ENCODE data around the gene FXN.

Gene FXN

DNA sequence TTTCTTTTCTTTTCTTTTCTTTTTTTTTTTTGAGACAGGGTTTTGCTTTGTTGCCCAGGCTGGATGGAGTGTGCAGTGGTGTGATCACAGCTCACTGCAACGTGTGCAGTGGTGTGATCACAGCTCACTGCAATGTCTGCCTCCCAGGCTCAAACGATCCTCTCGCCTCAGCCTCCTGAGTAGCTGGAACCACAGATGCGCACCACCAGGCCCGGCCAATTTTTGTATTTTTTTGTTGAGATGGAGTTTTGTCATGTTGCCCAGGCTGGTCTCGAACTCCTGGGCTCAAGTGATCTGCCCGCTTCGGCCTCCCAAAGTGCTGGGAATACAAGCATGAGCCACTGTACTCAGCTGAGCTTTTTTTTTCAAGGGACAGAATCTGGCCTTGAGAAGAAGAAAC, 101.8 kb downstream of the FXN start:
- no peaks in the 10 kb centered on the region for H3K9me3 ChIP-seq (ENCODE audit: insufficient read depth, low read length, severe bottlenecking)
- H3K79me2 ChIP-seq (ENCODE audit: insufficient read depth, low read length), result no peaks in the 10 kb centered on the region
- no peak overlapping the region for H3K9ac ChIP-seq (ENCODE audit: low read depth, low read length)
- no peaks in the 10 kb centered on the region for H3K27me3 ChIP-seq (ENCODE audit: insufficient read depth, low read length, poor library complexity)
- no peak overlapping the region for H3K4me2 ChIP-seq (ENCODE audit: insufficient read depth, low read length)
- ATAC-seq (ENCODE audit: insufficient read depth, low read depth) (no peak), DNase-seq (no peak)
- no peak overlapping the region for H2AFZ ChIP-seq (ENCODE audit: low read depth, low read length)
- H3K27ac ChIP-seq (ENCODE audit: low read length), result no peak overlapping the region
- H4K20me1 ChIP-seq (ENCODE audit: insufficient read depth, low read length), result no peaks in the 10 kb centered on the region; the same call in 1 of the 2 replicates
- TF ChIP-seq, protein P1, sequence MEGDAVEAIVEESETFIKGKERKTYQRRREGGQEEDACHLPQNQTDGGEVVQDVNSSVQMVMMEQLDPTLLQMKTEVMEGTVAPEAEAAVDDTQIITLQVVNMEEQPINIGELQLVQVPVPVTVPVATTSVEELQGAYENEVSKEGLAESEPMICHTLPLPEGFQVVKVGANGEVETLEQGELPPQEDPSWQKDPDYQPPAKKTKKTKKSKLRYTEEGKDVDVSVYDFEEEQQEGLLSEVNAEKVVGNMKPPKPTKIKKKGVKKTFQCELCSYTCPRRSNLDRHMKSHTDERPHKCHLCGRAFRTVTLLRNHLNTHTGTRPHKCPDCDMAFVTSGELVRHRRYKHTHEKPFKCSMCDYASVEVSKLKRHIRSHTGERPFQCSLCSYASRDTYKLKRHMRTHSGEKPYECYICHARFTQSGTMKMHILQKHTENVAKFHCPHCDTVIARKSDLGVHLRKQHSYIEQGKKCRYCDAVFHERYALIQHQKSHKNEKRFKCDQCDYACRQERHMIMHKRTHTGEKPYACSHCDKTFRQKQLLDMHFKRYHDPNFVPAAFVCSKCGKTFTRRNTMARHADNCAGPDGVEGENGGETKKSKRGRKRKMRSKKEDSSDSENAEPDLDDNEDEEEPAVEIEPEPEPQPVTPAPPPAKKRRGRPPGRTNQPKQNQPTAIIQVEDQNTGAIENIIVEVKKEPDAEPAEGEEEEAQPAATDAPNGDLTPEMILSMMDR (IDR thresholded peaks at IDR 0.05; ENCODE audit: borderline replicate concordance, extremely low read depth, low read length, poor library complexity, severe bottlenecking), result no peak
- TF ChIP-seq EZH2 (IDR thresholded peaks at IDR 0.05; ENCODE audit: borderline replicate concordance, low read depth, low read length, severe bottlenecking), result no peak
- H3K4me1 ChIP-seq (ENCODE audit: insufficient read depth, low read length), result no peaks in the 10 kb centered on the region
- no peaks in the 10 kb centered on the region for H3K36me3 ChIP-seq (ENCODE audit: insufficient read depth, low read length)
- no peak overlapping the region for H3K4me3 ChIP-seq (ENCODE audit: low read depth in 1 of 2, low read length in 2 of 2)

DNA sequence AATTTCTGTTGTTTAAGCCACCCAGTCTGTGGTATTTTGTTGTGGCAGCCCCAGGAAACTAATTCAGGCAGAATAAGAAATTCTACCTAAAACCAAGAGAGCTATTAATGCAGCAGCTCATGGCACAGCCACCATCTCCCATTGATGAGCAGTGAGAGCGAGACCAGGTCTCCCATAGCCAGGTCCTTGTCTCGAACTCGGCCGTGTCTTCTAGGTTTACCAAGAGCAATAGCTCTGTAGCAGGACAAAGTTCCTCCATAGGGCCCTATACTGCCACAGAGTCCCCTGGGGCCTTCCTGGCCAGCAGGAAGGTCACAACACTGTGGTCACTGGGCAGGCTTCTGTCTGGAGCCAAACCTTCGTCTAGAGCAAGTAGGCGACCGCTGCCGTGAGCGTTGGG, 104.0 kb downstream of the FXN start:
- DNase-seq (no peak), ATAC-seq (ENCODE audit: insufficient read depth, low read depth) (no peak)
- Histone ChIP-seq H4K20me1 (ENCODE audit: insufficient read depth, low read length) (no peaks in the 10 kb centered on the region), H3K27me3 (ENCODE audit: insufficient read depth, low read length, poor library complexity) (no peaks in the 10 kb centered on the region), H3K4me3 (ENCODE audit: low read depth in 1 of 2, low read length in 2 of 2) (no peak overlapping the region), H3K9me3 (ENCODE audit: insufficient read depth, low read length, severe bottlenecking) (no peaks in the 10 kb centered on the region), H2AFZ (ENCODE audit: low read depth, low read length) (no peak overlapping the region), H3K36me3 (ENCODE audit: insufficient read depth, low read length) (no peaks in the 10 kb centered on the region), H3K4me2 (ENCODE audit: insufficient read depth, low read length) (no peak overlapping the region), H3K9ac (ENCODE audit: low read depth, low read length) (no peak overlapping the region), H3K79me2 (ENCODE audit: insufficient read depth, low read length) (no peaks in the 10 kb centered on the region), H3K27ac (ENCODE audit: low read length) (no peak overlapping the region), H3K4me1 (ENCODE audit: insufficient read depth, low read length) (no peaks in the 10 kb centered on the region)
- no peak for TF ChIP-seq EZH2 (IDR thresholded peaks at IDR 0.05; ENCODE audit: borderline replicate concordance, low read depth, low read length, severe bottlenecking)
- TF ChIP-seq, protein P1 (IDR thresholded peaks at IDR 0.05; ENCODE audit: borderline replicate concordance, extremely low read depth, low read length, poor library complexity, severe bottlenecking), result no peak

DNA sequence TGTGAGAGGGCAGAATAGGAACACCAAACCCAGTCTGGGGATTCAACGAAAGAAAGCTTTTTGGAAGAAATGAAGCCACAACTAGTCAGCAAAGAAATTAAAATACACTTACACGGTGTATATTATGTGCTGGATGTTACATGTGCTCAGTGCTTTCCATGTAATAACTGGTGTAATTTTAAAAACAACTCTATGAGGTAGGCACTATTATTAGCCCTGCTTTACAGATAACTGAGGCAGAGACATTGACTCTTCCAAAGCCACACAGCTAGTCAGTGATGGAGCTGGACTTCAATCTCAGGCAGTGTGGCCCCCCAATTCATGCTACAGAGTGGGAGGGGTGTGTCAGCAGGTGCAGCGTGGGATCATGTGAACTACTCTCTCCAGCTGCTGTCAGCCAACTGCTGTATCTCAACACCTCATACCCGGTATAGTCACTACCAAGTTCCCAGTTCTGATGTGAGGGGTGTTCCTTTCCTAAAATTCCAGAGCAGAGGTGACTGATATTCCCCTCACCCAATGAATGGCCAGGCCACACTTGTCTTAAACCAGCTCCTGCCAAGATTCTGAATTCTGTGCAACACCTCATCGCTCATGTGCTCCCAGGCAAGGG, 104.7 kb downstream of the FXN start:
- H3K9ac ChIP-seq (ENCODE audit: low read depth, low read length), result no peak overlapping the region
- H2AFZ ChIP-seq (ENCODE audit: low read depth, low read length), result no peak overlapping the region
- H3K4me3 ChIP-seq (ENCODE audit: low read depth in 1 of 2, low read length in 2 of 2), result no peak overlapping the region
- no peaks in the 10 kb centered on the region for H4K20me1 ChIP-seq (ENCODE audit: insufficient read depth, low read length)
- DNase-seq, result no peak
- no peaks in the 10 kb centered on the region for H3K79me2 ChIP-seq (ENCODE audit: insufficient read depth, low read length)
- H3K27me3 ChIP-seq (ENCODE audit: insufficient read depth, low read length, poor library complexity), result no peaks in the 10 kb centered on the region
- TF ChIP-seq, protein P1 (IDR thresholded peaks at IDR 0.05; ENCODE audit: borderline replicate concordance, extremely low read depth, low read length, poor library complexity, severe bottlenecking), result no peak
- TF ChIP-seq EZH2 (IDR thresholded peaks at IDR 0.05; ENCODE audit: borderline replicate concordance, low read depth, low read length, severe bottlenecking), result no peak
- H3K27ac ChIP-seq (ENCODE audit: low read length), result no peak overlapping the region
- H3K36me3 ChIP-seq (ENCODE audit: insufficient read depth, low read length), result no peaks in the 10 kb centered on the region
- H3K9me3 ChIP-seq (ENCODE audit: insufficient read depth, low read length, severe bottlenecking), result no peaks in the 10 kb centered on the region
- H3K4me2 ChIP-seq (ENCODE audit: insufficient read depth, low read length), result no peak overlapping the region
- H3K4me1 ChIP-seq (ENCODE audit: insufficient read depth, low read length), result no peaks in the 10 kb centered on the region
- ATAC-seq (ENCODE audit: insufficient read depth, low read depth), result no peak

All from DND-41 (cell line).